Kidney epithelial cell (primary cell): Measurements from ENCODE around the gene SORL1-AS1.

ENCODE experiments used
- DNase-seq: peaks from one replicate; pipeline ENCODE4 v3.0.0-alpha.2; 2010; ENCODE audit warnings: low read depth
- H3K27me3 ChIP-seq: 2 replicates; pipeline ENCODE4 v1.6.0; 2011; ENCODE audit warnings: low read length; ENCODE audit not compliant: control insufficient read depth, insufficient read depth
- H3K36me3 ChIP-seq: 2 replicates; pipeline ENCODE4 v1.5.1; 2011; ENCODE audit warnings: low read length; ENCODE audit not compliant: control insufficient read depth, insufficient read depth
- H3K4me3 ChIP-seq: 2 replicates; pipeline ENCODE4 v1.5.1; 2011; ENCODE audit warnings: low read depth, mild to moderate bottlenecking, control low read depth, low read length
- CTCF ChIP-seq: IDR thresholded peaks from 2 replicates; pipeline ENCODE4 v1.5.1; 2011; ENCODE audit warnings: mild to moderate bottlenecking, moderate library complexity, low read length, control low read depth, inconsistent platforms; ENCODE audit not compliant: insufficient read depth, poor library complexity, severe bottlenecking

SORL1-AS1 gene

GRCh38 chr11:121459413-121460017 lies 6.7 kb upstream of the SORL1-AS1 start:
- no peak for TF ChIP-seq CTCF
- no peak overlapping the region for H3K4me3 ChIP-seq
- no peaks in the 10 kb centered on the region for H3K27me3 ChIP-seq
- no peaks in the 10 kb centered on the region for H3K36me3 ChIP-seq
- DNase-seq: no peak

- DNase-seq: no peak
- no peak for TF ChIP-seq CTCF
- H3K27me3 ChIP-seq: peaks cover 3% of the 10 kb centered on the region
Observed at GRCh38 chr11:121458551-121458950, 5.8 kb upstream of the SORL1-AS1 start.

GRCh38 chr11:121456816-121457431 lies 4.2 kb upstream of the SORL1-AS1 start:
- no peaks in the 10 kb centered on the region for H3K36me3 ChIP-seq

More at GRCh38 chr11:121458551-121458950, 5.8 kb upstream of the SORL1-AS1 start:
- H3K36me3 ChIP-seq: no peaks in the 10 kb centered on the region
- H3K4me3 ChIP-seq: no peak overlapping the region

GRCh38 chr11:121456151-121456550 lies 3.4 kb upstream of the SORL1-AS1 start:
- Histone ChIP-seq H3K4me3 (no peak overlapping the region), H3K27me3 (peaks cover 9% of the 10 kb centered on the region), H3K36me3 (no peaks in the 10 kb centered on the region)
- DNase-seq: no peak
- TF ChIP-seq CTCF: no peak

More at GRCh38 chr11:121456816-121457431, 4.2 kb upstream of the SORL1-AS1 start:
- Histone ChIP-seq H3K4me3 (no peak overlapping the region), H3K27me3 (peaks cover 9% of the 10 kb centered on the region)
- no peak for TF ChIP-seq CTCF
- no peak for DNase-seq

GRCh38 chr11:121455115-121455514 lies 2.3 kb upstream of the SORL1-AS1 start:
- no peak for TF ChIP-seq CTCF
- DNase-seq: no peak
- no peaks in the 10 kb centered on the region for H3K36me3 ChIP-seq
- peaks cover 9% of the 10 kb centered on the region for H3K27me3 ChIP-seq
- H3K4me3 ChIP-seq: no peak overlapping the region
